SKM-1 treated with dmso at 0.1 percent for 144 hours (cell line): ENCODE results near the gene RRN3.
"Not testable (repeated sequence)": the region's sequence is repeated elsewhere in the genome, so short reads cannot be mapped to it uniquely, and the experiment has no call there.

Experiments used
- DNase-seq: peaks from one replicate; lab custom pipeline; 2025; ENCODE audit not compliant: unreplicated experiment; lab: John Stamatoyannopoulos, UW

The RRN3 gene

GRCh38 chr16:15099366-15099909, 5.4 kb upstream of the RRN3 start:
- DNase-seq = not testable (repeated sequence)

GRCh38 chr16:15096583-15096972, 2.5 kb upstream of the RRN3 start:
- not testable (repeated sequence) for DNase-seq

GRCh38 chr16:15093571-15093954, 509 bp downstream of the RRN3 start:
- not testable (repeated sequence) for DNase-seq

GRCh38 chr16:15090663-15091269, 3.3 kb downstream of the RRN3 start:
- DNase-seq = not testable (repeated sequence)

GRCh38 chr16:15082788-15083187, 11.3 kb downstream of the RRN3 start:
- not testable (repeated sequence) for DNase-seq

- DNase-seq = not testable (repeated sequence)
These were observed 13.2 kb downstream of the RRN3 start for GRCh38 chr16:15080883-15081282.

GRCh38 chr16:15076161-15076560, 17.9 kb downstream of the RRN3 start:
- not testable (repeated sequence) for DNase-seq

GRCh38 chr16:15073101-15073500, 21.0 kb downstream of the RRN3 start:
- no peak for DNase-seq

GRCh38 chr16:15071916-15072769, 21.9 kb downstream of the RRN3 start:
- not testable (repeated sequence) for DNase-seq

GRCh38 chr16:15071013-15071412, 23.1 kb downstream of the RRN3 start:
- DNase-seq = not testable (repeated sequence)

- not testable (repeated sequence) for DNase-seq
These were observed 27.4 kb downstream of the RRN3 start for GRCh38 chr16:15066690-15067089.

GRCh38 chr16:15065961-15066360, 28.1 kb downstream of the RRN3 start:
- not testable (repeated sequence) for DNase-seq

GRCh38 chr16:15062085-15062810, 31.8 kb downstream of the RRN3 start:
- DNase-seq = not testable (repeated sequence)

- no peak for DNase-seq
These were observed 34.7 kb downstream of the RRN3 start for GRCh38 chr16:15059324-15059723.

GRCh38 chr16:15057681-15058417, 36.2 kb downstream of the RRN3 start:
- no peak for DNase-seq

GRCh38 chr16:15055141-15056053, 38.7 kb downstream of the RRN3 start:
- DNase-seq = no peak

- no peak for DNase-seq
These were observed 39.5 kb downstream of the RRN3 start for GRCh38 chr16:15054357-15055140.

- DNase-seq = no peak
These were observed 40.2 kb downstream of the RRN3 start for GRCh38 chr16:15053904-15054303.
